ENCODE results near the gene HELZ. TPM values are rescaled to one million over a fixed set of nuclear protein-coding genes. Genes with fewer than 3 reads are reported as not detected.

The HELZ gene
- total RNA-seq, 2 donors from 2014 or later: 51.4 to 74.7 TPM

- no peak overlapping the region for H3K27ac Mint-ChIP-seq
- TF ChIP-seq, protein P1, sequence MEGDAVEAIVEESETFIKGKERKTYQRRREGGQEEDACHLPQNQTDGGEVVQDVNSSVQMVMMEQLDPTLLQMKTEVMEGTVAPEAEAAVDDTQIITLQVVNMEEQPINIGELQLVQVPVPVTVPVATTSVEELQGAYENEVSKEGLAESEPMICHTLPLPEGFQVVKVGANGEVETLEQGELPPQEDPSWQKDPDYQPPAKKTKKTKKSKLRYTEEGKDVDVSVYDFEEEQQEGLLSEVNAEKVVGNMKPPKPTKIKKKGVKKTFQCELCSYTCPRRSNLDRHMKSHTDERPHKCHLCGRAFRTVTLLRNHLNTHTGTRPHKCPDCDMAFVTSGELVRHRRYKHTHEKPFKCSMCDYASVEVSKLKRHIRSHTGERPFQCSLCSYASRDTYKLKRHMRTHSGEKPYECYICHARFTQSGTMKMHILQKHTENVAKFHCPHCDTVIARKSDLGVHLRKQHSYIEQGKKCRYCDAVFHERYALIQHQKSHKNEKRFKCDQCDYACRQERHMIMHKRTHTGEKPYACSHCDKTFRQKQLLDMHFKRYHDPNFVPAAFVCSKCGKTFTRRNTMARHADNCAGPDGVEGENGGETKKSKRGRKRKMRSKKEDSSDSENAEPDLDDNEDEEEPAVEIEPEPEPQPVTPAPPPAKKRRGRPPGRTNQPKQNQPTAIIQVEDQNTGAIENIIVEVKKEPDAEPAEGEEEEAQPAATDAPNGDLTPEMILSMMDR (conservative IDR thresholded peaks at IDR 0.05): no peak
- H3K4me1 Mint-ChIP-seq: peaks cover 4% of the 10 kb centered on the region
- no peaks in the 10 kb centered on the region for H3K9me3 Mint-ChIP-seq
- no peak overlapping the region for H3K4me3 Mint-ChIP-seq
- H3K4me3 ChIP-seq (ENCODE audit: low read length): no peak overlapping the region
- 90 to 95% methylated on average over 2 to 3 of the region's 3 CpGs for whole genome bisulfite sequencing, 2 experiments (ENCODE audit: insufficient coverage in 1 of 2, insufficient read length in 1 of 2)
- no peaks in the 10 kb centered on the region for H3K4me1 ChIP-seq (ENCODE audit: control insufficient read depth, insufficient read depth, low read length)
- no peaks in the 10 kb centered on the region for H3K27me3 Mint-ChIP-seq (ENCODE audit: insufficient read depth)
- peaks cover 35% of the 10 kb centered on the region for H3K36me3 Mint-ChIP-seq (ENCODE audit: low read depth)
- peaks cover 72% of the 10 kb centered on the region for H3K36me3 ChIP-seq (ENCODE audit: control insufficient read depth, insufficient read depth, low read length)
- DNase-seq: no peak
- no peak overlapping the region for H3K27ac ChIP-seq (ENCODE audit: low read depth, low read length)
- no peak overlapping the region for H3K9ac ChIP-seq (ENCODE audit: extremely low read depth, low read length, poor library complexity, severe bottlenecking)
- H3K9me3 ChIP-seq (ENCODE audit: control insufficient read depth, low read length): no peaks in the 10 kb centered on the region
- no peaks in the 10 kb centered on the region for H3K27me3 ChIP-seq (ENCODE audit: control insufficient read depth, insufficient read depth, low read length, poor library complexity, severe bottlenecking)
These were observed 94.2 kb downstream of the HELZ start for GRCh38 chr17:67150826-67151225.

DNA sequence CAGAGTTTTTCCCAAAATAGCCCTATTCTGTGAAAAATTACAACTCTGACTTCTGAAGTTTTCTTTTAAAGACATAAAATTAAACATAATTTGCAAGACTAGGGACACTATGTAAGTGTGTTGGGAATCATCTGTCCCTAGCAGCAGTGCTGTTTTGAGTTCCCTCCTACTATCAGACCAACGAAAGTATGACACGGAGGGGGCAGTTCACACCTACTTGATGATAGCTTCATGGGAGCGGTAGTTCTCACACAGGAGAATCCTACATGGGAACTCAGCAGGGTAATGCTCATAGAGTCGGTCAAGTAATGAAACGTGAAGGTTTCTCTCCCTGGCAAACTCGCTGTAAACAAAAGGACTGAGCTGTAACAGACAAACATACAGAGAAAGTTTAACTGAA, 96.6 kb downstream of the HELZ start:
- peaks cover 88% of the 10 kb centered on the region for H3K36me3 ChIP-seq (ENCODE audit: control insufficient read depth, insufficient read depth, low read length)
- H3K9ac ChIP-seq (ENCODE audit: extremely low read depth, low read length, poor library complexity, severe bottlenecking): no peak overlapping the region
- H3K9me3 ChIP-seq (ENCODE audit: control insufficient read depth, low read length): no peaks in the 10 kb centered on the region
- H3K27me3 Mint-ChIP-seq (ENCODE audit: insufficient read depth): no peaks in the 10 kb centered on the region
- peak; percentile 68 for DNase-seq
- no peaks in the 10 kb centered on the region for H3K4me1 ChIP-seq (ENCODE audit: control insufficient read depth, insufficient read depth, low read length)
- TF ChIP-seq, protein P1 (conservative IDR thresholded peaks at IDR 0.05): no peak
- peaks cover 53% of the 10 kb centered on the region for H3K36me3 Mint-ChIP-seq (ENCODE audit: low read depth)
- 91 to 93% methylated on average over 6 of the region's 6 CpGs for WGBS, 2 experiments (ENCODE audit: insufficient coverage in 1 of 2, insufficient read length in 1 of 2)
- H3K27me3 ChIP-seq (ENCODE audit: control insufficient read depth, insufficient read depth, low read length, poor library complexity, severe bottlenecking): no peaks in the 10 kb centered on the region
- H3K9me3 Mint-ChIP-seq: no peaks in the 10 kb centered on the region
- H3K4me1 Mint-ChIP-seq: no peaks in the 10 kb centered on the region
- H3K27ac ChIP-seq (ENCODE audit: low read depth, low read length): no peak overlapping the region
- no peak overlapping the region for H3K27ac Mint-ChIP-seq
- H3K4me3 Mint-ChIP-seq: no peak overlapping the region
- no peak overlapping the region for H3K4me3 ChIP-seq (ENCODE audit: low read length)

DNA sequence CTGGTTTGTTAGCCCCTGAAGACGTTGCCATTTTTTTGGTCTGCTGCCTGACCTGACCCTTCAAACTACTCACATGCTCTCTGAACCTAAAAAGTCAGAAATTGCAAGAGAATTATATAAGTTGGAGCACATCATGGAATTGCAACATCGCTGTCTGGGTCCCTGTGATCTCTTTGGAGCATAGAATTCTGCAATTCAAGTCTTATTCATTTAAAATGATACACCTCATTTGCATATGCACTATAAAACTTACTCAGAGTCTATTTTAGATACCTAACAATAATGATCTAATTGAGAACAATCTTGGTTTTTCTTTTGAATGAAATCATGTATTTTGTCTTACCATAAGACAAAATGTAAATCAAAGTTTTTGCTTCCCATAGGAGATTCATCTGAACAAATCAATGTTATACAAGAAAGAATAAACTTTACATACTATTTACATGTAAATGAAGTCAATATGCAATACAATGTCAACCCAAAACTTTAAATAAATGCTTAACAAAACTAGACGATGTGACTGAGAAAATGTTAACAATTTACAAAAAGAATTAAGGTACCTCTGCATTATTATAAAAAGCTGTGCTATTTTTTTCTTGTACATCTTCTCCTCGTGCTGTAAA, 99.7 kb downstream of the HELZ start:
- TF ChIP-seq, protein P1 (conservative IDR thresholded peaks at IDR 0.05): no peak
- H3K9me3 ChIP-seq (ENCODE audit: control insufficient read depth, low read length): no peaks in the 10 kb centered on the region
- no peaks in the 10 kb centered on the region for H3K27me3 ChIP-seq (ENCODE audit: control insufficient read depth, insufficient read depth, low read length, poor library complexity, severe bottlenecking)
- Mint-ChIP-seq H3K4me1 (no peaks in the 10 kb centered on the region), H3K36me3 (ENCODE audit: low read depth) (peaks cover 59% of the 10 kb centered on the region), H3K9me3 (peaks cover 5% of the 10 kb centered on the region), H3K4me3 (no peak overlapping the region), H3K27ac (peak overlapping the region; percentile 30), H3K27me3 (ENCODE audit: insufficient read depth) (no peaks in the 10 kb centered on the region)
- no peaks in the 10 kb centered on the region for H3K4me1 ChIP-seq (ENCODE audit: control insufficient read depth, insufficient read depth, low read length)
- H3K9ac ChIP-seq (ENCODE audit: extremely low read depth, low read length, poor library complexity, severe bottlenecking): no peak overlapping the region
- H3K27ac ChIP-seq (ENCODE audit: low read depth, low read length): no peak overlapping the region
- WGBS, 2 experiments (ENCODE audit: insufficient coverage in 1 of 2, insufficient read length in 1 of 2): 67 to 79% methylated on average over 1 to 4 of the region's 4 CpGs
- no peak overlapping the region for H3K4me3 ChIP-seq (ENCODE audit: low read length)
- peaks cover 78% of the 10 kb centered on the region for H3K36me3 ChIP-seq (ENCODE audit: control insufficient read depth, insufficient read depth, low read length)
- no peak for DNase-seq

Measured in endodermal cell (in vitro differentiated cells).